ENCODE measurements around the gene NLRC5. TPM values are rescaled to one million over a fixed set of nuclear protein-coding genes. Genes with fewer than 3 reads are reported as not detected.

NLRC5 gene
- total RNA-seq, 1 experiment from 2014 or later = 2.4 TPM

DNA sequence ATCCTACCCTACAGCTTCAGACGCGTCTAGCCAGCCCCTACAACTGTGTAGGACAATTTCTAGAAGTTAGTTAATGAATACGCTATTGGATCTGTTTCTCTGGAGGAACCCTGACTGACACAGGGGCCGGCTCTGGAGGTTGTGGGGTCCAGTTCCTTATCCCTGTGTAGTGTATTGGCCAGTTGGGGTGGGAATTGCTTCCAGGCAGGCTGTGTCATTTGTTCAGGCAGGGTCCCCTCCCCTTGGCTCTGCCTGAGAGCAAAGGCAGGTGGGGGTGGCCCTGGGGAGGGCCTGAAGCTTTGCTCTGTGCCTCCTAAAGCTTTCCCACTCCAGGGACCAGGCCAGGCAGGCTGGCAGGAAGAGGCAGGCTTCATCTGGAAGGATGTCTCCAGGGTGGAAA, 39.3 kb upstream of the NLRC5 start:
- TF ChIP-seq, protein P1, sequence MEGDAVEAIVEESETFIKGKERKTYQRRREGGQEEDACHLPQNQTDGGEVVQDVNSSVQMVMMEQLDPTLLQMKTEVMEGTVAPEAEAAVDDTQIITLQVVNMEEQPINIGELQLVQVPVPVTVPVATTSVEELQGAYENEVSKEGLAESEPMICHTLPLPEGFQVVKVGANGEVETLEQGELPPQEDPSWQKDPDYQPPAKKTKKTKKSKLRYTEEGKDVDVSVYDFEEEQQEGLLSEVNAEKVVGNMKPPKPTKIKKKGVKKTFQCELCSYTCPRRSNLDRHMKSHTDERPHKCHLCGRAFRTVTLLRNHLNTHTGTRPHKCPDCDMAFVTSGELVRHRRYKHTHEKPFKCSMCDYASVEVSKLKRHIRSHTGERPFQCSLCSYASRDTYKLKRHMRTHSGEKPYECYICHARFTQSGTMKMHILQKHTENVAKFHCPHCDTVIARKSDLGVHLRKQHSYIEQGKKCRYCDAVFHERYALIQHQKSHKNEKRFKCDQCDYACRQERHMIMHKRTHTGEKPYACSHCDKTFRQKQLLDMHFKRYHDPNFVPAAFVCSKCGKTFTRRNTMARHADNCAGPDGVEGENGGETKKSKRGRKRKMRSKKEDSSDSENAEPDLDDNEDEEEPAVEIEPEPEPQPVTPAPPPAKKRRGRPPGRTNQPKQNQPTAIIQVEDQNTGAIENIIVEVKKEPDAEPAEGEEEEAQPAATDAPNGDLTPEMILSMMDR (conservative IDR thresholded peaks at IDR 0.05) = no peak
- WGBS (ENCODE audit: extremely low coverage, insufficient read length, low lambda C conversion rate) = no CpG with 5 or more reads among the region's 4 CpGs
- no peaks in the 10 kb centered on the region for H3K27me3 Mint-ChIP-seq (ENCODE audit: low read depth)

More for the DNA sequence above, 39.3 kb upstream of the NLRC5 start:
- no peaks in the 10 kb centered on the region for H3K27me3 ChIP-seq (ENCODE audit: insufficient read depth, low read length)
- H3K14ac ChIP-seq (ENCODE audit: insufficient read depth, low read length) = no peak overlapping the region
- no peak overlapping the region for H2BK12ac ChIP-seq (ENCODE audit: insufficient read length, low read depth, low read length)
- no peaks in the 10 kb centered on the region for H3K23me2 ChIP-seq (ENCODE audit: insufficient read length, low read depth, low read length, poor library complexity, severe bottlenecking)
- H3K4me2 ChIP-seq (ENCODE audit: insufficient read depth, insufficient read length, low read length) = no peak overlapping the region
- H2BK120ac ChIP-seq (ENCODE audit: low read depth, low read length, poor library complexity, severe bottlenecking) = no peak overlapping the region
- H3K18ac ChIP-seq (ENCODE audit: insufficient read length, low read depth, low read length) = no peak overlapping the region
- Mint-ChIP-seq H3K36me3 (ENCODE audit: insufficient read depth in 1 of 3, low read depth in 3 of 3) (peaks cover 0 to 3% (median under 1%) of the 10 kb centered on the region in 3 experiments; a peak in 3 of 7 replicates), H3K27ac (no peak overlapping the region; a peak in 1 of 7 replicates), H3K4me1 (peaks cover 8 to 11% of the 10 kb centered on the region in 2 experiments), H3K9me3 (0 out of 5 replicates have a peak, but pooled peaks cover 0 to under 1% of the 10 kb centered on the region in 2 experiments), H3K4me3 (no peak overlapping the region)
- no peak overlapping the region for H3T11ph ChIP-seq (ENCODE audit: low read length)
- H3K9ac ChIP-seq (ENCODE audit: extremely low read depth, insufficient read length, low read length) = no peak overlapping the region
- H4K5ac ChIP-seq (ENCODE audit: insufficient read length, low read depth, low read length) = no peak overlapping the region
- no peak for DNase-seq
- no peak overlapping the region for H3K27ac ChIP-seq (ENCODE audit: insufficient read length, low read depth, low read length)
- no peak overlapping the region for H3K56ac ChIP-seq (ENCODE audit: insufficient read length, low read depth, low read length)
- no peak overlapping the region for H2BK15ac ChIP-seq (ENCODE audit: low read depth, low read length)
- H4K91ac ChIP-seq (ENCODE audit: insufficient read length, low read depth, low read length) = no peak overlapping the region
- H4K8ac ChIP-seq (replicated peaks; ENCODE audit: insufficient read length, low read depth, low read length) = no peak overlapping the region
- no peaks in the 10 kb centered on the region for H3K9me3 ChIP-seq (ENCODE audit: control insufficient read depth, low read depth, low read length)
- H2AFZ ChIP-seq (ENCODE audit: low read length) = no peak overlapping the region
- H2AK5ac ChIP-seq (ENCODE audit: insufficient read length, low read length) = no peak overlapping the region
- no peaks in the 10 kb centered on the region for H3K79me2 ChIP-seq (ENCODE audit: insufficient read depth, low read length)
- H3K23ac ChIP-seq (ENCODE audit: insufficient read length, low read depth, low read length) = no peak overlapping the region
- no peak overlapping the region for H3K4ac ChIP-seq (ENCODE audit: low read depth, low read length)
- H3K79me1 ChIP-seq (ENCODE audit: insufficient read depth, low read depth, low read length, poor library complexity, severe bottlenecking) = no peaks in the 10 kb centered on the region
- H2BK5ac ChIP-seq (ENCODE audit: insufficient read length, low read length) = no peak overlapping the region
- H3K4me1 ChIP-seq (ENCODE audit: insufficient read depth, low read length) = no peaks in the 10 kb centered on the region; the same call in 1 of the 2 replicates
- H4K20me1 ChIP-seq (ENCODE audit: control insufficient read depth, insufficient read depth, insufficient read length) = no peaks in the 10 kb centered on the region
- H2BK20ac ChIP-seq (ENCODE audit: low read depth, low read length, poor library complexity, severe bottlenecking) = no peak overlapping the region

All from H9 (cell line).